NOMO-1 (cell line): ENCODE measurements around the gene BTAF1.

Source experiments
- DNase-seq, 2 experiments: peaks; one replicate each; lab custom pipeline; 2025; ENCODE audit not compliant: unreplicated experiment in 2 of 2; lab: John Stamatoyannopoulos, UW

BTAF1 gene

DNA sequence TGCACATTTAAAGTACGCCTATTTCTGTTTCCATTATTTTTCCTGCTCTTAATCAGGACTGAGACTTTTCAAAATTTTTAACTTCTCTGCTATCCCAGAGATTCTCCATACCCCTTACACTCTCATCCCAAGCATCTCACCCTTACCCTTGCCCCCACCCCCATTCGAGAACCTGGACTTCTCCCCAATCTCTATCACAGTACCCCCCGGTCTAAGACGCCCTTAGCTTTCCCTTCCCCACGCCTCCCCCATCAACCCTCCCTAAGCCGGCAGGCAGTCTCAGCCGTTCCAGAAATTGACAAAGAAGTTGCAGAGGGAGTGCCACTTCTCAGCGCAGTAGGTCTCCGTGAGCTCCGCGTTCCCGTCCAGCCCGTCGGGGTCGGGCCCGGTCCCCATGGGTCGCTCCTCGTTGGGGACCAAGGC, 15.6 kb upstream of the BTAF1 start:
- peak; percentile 38 to 43 for DNase-seq

DNA sequence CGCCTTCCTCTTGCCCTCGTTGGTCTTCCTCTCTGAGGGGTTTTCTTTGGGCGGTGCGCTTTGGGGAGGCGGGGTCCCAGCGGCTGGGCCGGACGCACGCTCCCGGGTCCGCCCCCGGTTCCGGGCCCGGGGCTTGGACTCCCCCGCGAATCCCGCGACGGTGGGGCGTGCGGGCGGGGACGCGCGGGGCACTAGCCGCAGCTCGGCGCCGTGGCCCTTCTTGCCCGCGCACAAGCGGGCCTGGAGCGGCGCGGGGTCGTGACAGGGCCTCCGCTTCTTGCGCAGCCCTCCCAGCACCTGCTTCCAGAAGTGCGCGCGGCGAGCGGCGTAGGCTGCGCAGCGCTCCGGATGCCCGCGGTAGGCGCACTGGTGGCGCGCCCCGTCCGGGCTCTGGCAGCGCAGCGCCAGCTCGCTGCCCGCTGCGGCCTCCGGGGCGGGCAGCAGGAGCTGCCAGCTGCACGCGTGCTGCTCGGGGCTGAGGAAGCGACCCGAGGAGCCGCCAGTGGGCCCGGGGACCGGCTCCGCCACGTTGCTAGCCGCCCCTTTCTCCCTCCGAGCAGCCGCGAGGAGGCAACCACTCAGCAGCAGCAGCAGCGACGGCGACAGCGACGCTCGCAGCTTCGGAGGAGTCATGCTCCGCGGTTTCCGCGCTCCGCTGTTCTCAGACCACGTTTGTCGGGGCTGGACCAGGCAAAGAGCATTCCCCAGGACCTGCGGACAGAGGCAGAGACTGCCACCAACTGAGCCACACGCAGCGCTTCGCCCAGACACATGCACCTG, 15.0 kb upstream of the BTAF1 start:
- peak; percentile 72 to 83 for DNase-seq

DNA sequence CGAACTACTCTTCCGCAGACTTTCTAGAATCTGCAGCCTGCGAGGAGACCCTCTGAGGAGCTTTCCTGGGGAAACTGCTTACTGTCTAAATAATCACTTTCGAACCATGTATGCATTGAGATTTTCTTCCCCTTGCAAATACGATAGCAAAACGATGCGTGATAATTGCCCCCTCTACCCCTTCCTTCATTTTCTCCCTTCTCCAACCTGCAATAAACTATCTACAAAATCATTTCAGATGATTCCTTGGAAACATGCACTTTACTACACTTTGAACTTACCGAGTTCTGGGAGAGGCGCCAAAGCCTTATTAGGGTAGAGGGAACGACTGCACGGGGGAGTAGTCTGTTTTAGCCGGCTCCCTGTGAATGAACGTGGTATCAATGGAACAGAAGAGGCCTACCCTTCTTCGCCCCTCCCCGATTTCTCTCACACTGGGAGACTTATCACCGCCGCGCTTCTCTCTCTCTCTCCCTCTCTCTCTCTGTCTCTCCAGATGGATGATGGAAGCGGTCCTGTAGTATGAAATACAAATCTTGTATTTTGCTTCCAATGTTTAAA, 14.4 kb upstream of the BTAF1 start, which contains the start of gene FGFBP3:
Gene FGFBP3, minus strand, starts transcription at position 370 of the 561 bp plus-strand sequence. CDS start 517 bp downstream, outside the sequence.
- DNase-seq = peak in 1 of 2 experiments; percentile 25

DNA sequence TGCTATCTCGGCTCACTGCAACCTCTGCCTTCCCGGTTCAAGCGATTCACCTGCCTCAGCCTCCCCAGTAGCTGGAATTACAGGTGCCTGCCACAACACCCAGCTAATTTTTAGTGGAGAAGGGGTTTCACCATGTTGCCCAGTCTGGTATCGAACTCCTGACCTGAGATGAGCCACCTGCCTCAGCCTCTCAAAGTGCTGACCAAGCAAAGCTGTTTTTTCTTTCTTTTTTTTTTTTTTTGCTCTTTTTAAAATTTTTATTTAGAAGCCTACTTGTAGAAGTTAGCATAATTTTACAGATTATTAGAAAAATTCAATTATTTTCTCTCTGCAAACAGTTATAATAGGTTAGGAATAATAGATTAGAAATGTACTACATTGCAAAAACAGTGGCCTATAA, 13.1 kb upstream of the BTAF1 start:
- no peak for DNase-seq

DNA sequence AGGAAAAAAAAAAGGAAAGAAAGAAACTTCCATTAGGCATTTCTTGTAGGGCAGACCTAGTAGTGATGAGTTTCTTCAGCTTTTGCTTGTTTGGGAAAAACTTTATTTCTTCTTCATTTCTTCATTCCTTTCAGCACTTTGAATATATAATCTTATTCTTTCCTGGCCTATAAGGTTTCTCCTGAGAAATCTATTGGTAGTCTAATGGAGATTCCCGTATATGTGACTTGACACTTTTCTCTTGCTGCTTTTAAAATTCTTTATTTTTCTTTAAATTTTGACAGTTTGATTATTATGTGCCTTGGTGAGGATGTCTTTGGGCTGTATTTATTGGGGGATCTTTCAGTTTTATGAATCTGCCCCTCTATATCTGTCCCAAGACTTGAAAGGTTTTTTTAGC, 3.9 kb upstream of the BTAF1 start:
- DNase-seq = no peak

DNA sequence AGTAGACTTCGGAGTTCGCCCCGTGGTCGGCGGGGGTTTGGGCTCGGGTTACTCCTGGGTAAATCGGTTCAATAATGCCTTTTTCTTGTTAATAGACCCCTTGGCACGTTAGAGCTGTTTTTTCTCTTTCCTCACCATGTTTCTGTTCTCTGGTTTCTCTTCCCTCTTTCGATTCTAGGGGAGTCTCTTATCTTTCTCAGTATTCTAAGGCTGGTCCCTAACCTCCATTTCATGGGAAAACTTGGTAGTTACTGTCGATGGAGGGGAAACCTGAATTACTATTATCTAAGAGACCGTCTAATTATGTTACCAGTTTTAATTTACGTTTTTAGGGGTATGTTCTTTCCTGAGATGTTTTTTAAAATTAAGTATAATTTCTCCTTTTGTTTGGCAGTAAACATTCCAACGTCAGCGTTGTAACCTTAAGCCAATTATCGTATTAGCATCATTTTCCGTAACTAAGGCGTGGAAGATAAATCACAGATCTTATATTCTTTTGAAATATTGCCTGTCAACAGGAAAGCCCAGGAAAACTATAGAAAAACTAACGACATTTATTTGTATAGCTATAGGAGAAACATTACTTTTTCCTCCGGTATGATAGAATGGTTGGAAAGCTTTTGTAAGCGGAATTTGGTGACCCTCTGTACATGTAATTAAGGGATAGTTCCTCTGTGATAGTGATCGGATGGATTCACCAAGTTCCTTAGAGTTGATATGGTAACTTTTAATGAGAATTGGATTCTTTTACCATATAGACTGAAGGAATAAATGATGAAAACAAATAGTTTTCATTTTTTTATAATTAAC, 847 bp downstream of the BTAF1 start:
- peak in 1 of 2 experiments; percentile 56 for DNase-seq

DNA sequence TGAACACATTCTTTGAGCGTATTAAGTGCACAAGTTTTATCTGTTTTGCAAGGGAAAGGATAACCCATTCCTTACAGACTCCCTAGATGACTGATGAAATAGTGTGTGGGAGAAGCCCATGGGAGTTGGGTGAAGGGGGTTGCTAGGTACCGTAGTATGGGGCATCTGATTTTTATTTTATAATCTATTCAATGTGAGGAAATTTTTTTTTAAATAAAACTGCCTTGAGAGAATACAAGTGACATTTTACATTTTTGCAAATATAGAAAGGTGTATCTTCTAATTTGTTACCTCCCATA, 1.4 kb downstream of the BTAF1 start:
- DNase-seq = no peak

DNA sequence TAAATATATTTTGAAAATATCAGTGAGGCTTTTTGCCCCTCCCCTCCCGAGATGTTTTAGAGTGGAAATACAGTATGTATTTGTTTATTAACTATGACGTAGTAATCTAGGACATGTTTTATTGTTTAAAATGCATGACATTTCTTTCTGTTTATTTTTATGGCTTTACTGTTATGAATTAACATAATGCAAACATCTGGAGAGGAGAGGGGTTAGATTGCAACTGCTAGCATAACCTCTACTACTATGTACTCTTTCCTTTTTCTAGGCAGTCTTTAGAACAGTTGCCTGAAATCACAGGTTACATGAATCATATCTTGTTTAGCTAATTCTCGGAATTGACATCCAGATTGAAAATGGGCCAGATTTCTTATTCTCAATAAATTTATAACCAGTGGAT, 7.4 kb downstream of the BTAF1 start:
- DNase-seq = no peak

DNA sequence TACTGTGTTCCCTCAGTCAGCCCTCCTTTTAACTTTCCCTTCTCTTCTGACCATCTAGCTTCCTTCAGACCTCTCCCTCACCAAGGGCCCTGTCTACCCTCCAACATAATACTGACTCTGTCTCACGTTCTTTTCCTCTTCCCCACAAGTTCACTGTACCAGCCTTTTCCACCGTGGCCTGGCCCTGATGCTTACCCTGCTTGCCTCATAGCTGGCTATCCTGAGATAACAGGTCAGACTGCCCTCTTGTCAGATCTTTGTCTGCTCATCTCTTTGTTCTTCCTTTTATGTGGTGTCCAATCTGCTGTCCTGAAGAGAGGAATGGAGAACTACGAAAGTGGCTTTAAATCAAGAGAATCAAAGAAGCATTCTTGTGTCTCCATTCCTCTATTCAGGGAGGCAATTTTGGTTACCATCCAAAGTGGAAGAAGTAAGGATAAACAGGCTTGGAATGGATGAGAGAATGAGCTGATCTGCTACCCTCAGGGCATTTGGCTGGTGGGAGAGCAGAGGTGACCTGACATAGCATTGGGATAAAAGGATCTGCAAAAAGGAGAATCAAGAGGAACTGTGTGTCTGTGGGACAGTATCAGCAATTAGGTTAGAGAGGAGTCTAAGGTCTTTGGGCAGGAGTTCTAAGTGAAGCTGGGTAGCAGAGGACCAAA, 8.1 kb downstream of the BTAF1 start:
- no peak for DNase-seq

DNA sequence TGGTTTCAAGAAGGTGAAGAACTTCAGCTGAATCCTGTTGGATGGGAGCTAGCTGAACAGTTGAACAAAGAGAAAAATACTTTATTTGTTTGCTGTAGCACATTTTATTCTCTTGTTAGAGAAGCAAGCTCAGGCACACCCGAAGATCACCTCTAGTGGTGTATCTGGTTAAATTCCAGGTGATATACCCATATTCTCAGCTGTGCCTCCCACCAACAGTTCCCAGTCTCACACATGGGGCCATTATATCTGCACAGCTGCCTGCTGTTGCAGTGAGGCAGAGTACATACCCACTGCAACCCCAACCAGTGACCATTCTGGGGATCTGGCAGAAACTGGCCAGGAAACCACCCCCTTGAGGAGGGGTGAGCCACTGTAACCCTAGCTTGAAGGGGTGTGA, 9.2 kb downstream of the BTAF1 start:
- no peak for DNase-seq

DNA sequence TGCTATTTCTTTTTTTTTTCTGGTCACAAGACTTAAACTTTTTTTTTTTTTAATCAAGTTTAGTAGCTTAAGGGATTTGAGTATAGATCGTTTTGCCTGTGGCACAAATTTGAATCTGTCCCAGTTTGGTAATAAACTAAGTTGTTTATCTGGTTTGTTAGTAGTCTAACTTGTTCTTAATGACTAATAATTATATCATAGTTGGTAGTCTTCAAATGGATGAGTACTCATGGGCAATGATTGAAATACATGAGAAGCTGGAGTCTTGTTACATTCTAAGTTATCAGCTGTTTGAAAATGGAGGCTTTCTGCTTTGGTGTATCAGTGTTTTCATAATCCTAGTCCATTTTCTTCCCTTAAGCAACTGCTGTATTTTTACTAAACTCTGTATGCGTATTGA, 12.3 kb downstream of the BTAF1 start:
- no peak for DNase-seq

DNA sequence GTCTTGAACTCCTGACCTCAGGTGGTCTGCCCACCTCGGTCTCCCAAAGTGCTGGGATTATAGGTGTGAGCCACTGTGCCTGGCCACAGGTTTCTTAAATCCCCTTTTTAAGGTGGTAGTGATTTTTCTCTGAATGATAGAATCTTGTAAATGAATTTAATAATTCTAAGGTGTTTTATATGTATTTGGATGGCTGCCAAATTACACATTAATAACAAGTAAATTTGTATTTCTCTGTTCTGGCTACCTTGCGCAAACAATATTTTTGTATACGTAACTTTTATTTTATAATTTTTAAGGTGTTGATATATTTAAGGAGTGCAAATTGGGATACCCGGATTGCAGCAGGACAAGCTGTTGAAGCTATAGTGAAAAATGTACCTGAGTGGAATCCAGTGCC, 16.1 kb downstream of the BTAF1 start:
- no peak for DNase-seq

DNA sequence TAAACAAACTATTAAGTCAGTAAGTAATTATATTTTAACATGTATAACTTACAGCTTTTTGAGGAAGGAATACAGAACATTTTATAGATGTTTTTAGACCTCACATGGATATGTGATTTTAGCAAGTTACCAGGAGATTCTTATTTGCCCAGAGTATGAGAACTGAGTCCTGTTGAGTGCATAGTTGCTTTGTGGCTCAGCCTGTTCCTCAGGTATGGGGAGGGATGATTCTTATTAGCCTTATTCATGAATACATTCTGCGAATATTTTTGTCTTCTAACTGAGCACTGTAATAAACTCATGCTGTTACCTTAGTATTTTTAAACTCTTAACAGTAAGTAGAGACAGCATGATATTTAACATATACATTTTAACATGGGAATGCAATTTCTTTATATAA, 17.9 kb downstream of the BTAF1 start:
- DNase-seq = no peak

DNA sequence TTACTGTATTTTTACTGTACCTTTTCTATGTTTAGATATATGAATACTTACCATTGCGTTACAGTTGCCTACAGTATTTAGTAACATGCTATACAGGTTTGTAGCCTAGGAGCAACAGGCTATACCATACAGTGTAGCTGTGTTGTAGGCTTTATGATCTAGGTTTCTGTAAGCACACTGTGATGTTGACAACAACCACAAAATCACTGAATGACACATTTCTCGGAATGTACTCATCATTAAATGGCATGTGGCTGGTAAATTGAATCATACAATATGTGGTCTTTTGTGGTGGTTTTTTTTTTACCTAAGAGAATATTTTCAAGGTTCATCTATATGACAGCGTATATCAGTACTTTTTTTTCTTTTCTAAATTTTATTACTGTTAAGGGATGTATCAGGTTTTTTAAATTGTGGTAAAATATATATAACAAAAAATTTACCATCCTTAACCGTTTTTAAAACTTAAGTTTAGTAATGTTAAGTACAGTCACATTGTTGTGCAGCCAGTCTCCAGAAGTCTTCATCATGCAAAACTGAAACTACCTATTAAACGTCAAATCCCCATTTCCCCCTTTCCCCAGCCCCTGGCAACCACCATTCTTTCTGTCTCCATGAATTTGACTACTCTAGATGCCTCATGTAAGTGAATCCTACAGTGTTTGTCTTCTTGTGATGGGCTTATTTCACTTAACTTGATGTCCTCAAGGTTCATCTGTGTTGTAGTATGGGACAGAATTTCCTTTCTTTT, 21.5 kb downstream of the BTAF1 start:
- DNase-seq = no peak

DNA sequence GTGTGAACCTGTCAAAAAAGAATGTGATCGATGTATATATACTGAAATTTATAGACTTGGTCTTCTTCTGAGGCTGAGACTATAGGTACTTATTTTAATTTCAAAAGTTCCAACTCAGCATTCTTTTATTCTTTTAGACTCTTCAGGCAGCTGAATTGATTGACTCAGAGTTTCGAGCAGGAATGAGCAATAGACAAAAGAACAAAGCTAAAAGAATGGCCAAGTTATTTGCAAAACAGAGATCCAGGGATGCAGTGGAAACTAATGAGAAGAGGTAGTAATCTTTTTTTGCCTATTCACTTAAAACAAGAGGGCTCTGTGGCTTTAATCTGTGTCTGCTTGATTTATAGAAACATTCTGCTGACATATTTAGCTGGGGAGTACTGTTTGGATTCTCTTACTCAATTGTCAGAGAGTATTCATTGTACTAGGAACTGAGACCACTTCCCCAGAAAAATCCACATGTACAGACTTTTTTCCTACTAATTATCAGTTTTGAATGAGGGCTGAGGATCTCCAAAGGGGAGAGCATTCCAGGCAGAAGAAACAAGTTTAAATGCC, 30.1 kb downstream of the BTAF1 start:
- DNase-seq = no peak

DNA sequence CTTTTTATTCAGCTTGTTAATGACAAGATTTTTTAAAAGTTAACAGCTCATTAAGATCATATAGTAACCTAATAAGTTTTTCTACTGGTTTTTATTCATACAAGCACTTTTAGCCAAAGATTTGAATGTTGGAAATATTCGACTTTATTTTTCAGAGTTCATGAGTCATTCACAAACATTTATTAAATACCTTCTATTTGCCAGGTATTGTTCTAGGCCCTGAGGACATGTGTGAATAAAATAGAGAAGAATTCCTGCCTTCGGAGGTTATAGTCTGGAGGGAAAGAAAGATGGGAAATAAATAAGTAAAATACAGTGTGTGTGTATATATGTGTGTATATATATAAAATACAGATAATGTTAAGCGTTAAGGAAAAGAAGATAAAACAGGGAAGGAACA, 31.5 kb downstream of the BTAF1 start:
- no peak for DNase-seq

DNA sequence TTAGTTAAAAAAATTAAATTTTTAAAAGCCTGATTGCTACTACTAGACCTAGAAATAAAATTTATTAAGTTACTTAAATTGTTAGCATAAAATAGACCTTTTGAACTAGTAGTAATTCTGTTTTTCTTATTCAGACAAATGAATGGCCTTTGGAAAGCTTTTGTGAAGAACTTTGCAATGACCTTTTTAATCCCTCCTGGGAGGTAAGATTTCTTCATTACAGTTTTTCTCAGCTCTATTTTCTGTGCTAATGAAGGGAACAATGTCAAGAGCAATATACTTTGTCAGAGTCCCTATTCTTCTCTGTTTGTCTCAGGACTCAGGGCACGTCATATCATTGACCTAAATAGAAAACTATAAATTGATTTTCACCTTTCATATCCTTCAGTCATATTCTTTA, 33.5 kb downstream of the BTAF1 start:
- no peak for DNase-seq

DNA sequence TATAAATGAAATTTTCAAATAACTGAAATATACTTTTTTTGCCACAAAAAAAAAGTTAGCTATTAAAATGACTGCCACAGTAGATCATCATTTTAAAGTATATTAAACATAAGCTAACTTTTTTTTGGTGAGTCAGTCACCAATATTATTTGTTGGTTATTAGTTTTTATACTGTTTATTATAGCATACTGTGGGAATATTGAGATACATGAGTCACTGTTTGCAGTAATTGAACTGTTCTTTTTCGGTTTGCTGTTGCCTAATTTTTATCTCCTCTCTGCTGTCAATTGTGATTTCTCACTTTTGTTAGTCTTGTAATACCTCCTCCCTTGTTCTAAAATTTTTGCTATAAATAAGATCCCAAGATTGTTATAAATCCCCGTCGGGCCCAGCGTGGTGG, 45.7 kb downstream of the BTAF1 start:
- no peak for DNase-seq

DNA sequence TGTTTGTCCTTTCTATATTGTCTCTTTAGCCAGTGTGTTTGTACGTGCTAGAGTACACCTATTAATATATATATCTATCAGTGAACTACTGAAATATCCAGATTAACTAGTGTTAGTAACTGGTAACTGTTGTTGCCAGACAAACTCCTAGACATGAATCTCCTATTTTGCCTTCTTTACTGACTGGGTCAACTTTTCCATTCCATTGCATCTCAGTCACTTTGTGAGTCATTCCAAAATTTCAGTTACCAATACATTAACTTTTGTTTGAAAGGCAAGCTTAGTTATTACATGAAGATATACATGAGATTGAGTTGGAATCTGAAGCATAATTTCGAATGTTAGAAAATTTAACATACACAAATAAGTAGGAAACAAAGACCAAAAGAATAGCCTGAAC, 51.4 kb downstream of the BTAF1 start:
- no peak for DNase-seq

DNA sequence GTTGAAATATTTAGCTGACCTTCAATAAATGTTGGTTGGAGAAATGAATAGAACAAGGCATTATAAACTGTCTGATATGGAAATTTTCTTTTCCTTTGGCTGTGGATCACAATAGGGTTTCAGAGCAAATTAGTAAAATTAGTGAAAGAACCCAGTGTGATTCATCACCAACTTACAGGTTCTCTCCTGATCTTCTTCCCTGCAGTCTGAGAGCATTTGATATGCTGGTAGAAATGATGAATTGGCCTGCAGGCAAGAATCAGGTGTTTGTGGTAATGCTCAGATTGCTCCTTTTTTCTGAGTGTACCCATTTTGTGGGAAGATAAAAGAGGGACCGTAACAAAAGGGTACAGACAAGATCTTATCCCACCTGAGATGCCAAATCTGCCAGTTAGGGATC, 51.9 kb downstream of the BTAF1 start:
- DNase-seq = no peak
